DMS 273 (cell line): ENCODE data around the gene ZNF202.

Experiments used
- DNase-seq: peaks from one replicate; lab custom pipeline; 2025; ENCODE audit not compliant: unreplicated experiment; lab: John Stamatoyannopoulos, UW

ZNF202 gene

DNA sequence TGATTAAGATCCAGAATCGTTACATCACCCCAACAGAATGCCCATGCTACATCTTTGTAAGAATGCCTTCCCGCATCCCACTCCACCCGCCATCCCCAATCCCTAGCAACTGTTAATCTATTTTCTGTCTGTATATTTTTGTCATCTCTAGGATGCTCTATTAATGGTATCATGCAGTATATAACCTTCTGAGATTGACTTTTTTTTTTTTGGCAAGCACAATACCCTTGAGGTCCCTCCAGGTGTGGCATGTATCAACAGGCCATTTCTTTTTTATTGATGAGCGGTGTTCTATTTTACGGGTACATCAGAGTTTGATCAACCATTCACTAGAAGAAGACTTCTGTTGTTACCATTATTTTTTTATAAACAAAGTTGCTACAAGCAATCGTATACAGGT, 56.9 kb downstream of the ZNF202 start:
- no peak for DNase-seq

DNA sequence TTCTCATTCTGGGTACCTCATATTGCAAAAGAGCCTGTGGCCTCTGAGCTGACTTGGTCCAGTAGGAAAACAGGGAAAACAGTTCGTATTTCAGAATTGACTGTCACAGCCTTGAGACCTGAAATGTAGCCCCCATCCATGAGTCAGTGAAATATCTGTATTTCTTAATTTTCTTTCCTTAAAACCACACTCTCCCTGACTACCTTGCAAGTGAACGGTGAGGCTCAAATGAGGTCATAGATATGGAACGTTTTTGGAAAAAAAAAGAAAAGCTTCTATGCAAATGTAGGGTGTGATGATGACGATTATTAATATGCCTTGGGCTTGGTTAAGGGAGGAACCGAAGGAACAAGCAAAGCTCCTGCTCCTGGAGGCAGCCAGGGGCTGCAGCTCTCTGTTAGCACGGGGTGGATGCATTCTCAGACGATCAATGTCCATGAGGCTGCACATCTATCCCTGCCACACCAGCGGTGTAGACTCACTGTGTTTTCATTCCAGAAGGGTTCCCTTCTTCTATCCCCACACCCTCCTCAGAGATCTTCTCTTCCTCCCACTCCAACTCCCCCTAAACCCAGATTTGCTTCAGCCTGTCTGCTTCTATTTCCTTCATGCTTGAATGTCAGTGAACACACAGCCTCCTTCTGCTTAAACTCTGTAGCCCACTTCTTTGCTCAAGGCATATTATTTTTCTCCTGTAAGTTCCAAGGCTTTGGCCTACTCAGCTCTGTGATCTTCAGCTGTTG, 57.9 kb downstream of the ZNF202 start:
- no peak for DNase-seq

DNA sequence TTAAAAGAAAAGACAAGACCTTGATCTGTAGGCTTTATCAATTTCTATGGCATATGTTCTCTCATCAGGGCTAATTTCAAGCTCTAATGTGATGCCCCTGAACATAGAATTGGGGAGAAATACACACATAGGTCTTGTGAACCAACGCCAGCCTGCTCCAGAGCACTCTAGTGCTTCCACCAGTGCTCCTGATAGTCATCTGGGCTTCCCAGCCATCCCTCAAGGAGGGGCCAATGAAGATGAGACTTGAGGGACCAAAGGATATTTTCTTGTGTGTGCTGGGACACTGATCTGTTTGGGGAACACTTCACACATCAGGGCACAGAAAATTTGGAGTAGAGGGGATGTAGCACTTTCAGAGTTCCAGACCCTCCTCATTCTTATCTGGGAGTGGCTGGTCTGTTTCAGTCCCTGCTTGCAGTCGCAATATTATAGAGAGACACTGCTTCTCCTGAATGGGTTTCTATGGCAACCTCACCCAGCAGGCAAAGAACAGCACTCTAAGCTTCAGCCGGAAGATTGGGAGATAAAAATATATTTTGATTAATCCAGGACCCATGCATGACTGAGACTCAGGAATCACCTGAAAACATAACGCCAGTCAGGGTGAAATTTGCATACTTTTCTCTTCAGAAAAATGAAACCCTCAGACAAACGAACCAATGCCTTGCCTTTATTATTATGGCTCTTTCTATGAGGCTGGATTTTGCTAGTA, 58.6 kb downstream of the ZNF202 start:
- no peak for DNase-seq

DNA sequence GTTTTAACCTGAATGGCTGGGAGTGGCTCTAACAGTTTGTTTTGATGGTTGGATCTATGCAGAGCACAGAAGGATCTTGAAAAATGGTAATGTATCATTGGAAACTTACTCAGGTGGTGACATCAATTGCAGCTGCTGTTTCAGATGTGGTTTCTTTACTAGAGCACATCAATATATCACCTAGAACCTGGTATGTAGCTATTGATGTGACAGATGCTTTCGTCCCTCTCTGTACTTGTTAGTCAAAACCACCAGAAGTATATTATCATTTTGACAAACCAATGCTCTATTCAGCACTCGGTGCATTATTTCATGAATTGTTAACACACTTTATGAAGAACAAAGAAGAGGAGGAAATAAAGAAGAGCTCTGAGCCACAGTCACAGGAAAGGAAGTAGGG, 60.4 kb downstream of the ZNF202 start:
- no peak for DNase-seq

DNA sequence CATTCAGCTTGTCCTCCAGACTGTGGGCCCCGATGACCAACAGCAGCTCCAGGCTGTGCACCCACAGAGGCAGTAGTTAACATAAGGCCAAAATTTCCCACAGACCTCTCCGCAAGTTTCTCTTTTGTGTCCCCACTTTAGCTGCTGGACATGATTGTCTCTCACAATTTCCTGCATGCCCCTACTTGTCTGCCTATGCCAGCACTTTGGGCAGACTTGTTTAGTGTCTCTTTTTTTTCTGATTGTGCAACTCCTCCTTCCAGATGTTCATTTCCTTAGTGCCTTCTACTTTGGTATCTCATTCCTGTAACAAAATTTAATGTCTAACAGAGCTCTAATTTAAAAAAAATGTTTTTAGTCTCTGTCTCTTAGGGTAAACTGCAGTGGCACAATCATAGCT, 63.2 kb downstream of the ZNF202 start:
- DNase-seq = no peak

DNA sequence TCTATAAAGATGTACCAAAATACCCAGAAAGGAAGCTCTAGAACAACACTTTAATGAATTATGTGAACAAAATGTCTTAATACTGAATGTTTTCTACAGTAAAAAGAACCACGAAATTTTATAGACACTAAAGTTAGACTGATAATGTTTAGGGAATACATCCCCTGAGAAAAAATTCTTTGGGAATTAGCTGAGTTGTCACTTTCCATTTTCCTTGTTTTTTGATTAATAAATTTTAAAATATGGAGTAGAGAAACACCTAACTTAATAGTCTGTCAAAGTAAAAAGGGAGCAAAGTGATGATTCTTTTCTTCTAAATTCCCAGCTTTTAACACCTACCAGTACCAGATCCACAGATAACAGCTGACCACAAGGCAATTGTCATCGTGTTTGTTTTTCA, 64.0 kb downstream of the ZNF202 start:
- DNase-seq = no peak

DNA sequence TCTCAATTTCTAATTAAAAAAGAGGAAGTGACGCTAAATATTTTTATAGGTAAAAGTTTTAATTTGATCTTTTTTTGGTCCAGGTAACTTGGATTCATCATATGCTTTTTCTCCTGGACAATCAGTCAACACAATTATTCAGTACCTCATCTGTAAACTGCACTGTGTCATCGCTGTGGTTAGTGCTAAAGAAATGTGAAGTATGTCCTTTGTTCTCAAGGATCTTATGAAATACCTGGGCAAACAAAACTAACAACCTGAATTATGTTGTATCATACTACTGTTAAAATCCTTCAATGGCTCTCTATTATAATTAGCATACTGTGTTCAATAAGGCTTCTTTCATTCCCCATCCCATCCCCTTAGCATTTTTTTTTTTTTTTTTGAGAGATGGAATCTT, 67.2 kb downstream of the ZNF202 start:
- no peak for DNase-seq
